Activated T-cell treated with anti-CD3 and anti-CD28 coated beads for 24 hours (primary cell): Measurements from ENCODE around the gene SERPINA12.
A peak's percentile ranks its signal among the peaks of the same experiment; 100 is the strongest.
"Not testable (repeated sequence)": the region's sequence is repeated elsewhere in the genome, so short reads cannot be mapped to it uniquely, and the experiment has no call there.

Experiments used
- DNase-seq: peaks from one replicate; pipeline ENCODE4 v3.0.0-alpha.2; 2020; ENCODE audit warnings: low read depth

The SERPINA12 gene

GRCh38 chr14:94491511-94491910 lies 17.8 kb downstream of the SERPINA12 start:
- no peak for DNase-seq

GRCh38 chr14:94489336-94489735 lies 19.9 kb downstream of the SERPINA12 start:
- DNase-seq, result no peak

DNA sequence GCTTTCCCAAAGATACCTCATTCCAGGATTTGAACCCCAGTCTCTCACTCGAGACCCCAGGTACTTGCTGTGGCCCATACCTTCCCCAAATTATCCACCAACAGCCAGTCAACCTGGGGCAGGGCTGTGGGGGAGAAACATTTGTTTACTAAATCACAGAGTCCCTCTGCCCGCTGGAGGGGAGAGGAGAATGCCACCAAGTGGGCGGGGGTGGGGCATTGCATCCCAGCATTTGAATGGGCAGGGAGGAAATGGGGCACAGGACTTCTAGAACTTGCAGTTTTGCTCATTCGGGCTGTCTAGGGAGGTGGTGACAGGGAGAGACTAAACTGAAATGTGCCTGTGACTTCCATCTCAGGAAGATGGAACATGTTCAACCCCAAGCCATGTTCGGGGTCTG lies 22.4 kb downstream of the SERPINA12 start:
- no peak for DNase-seq

GRCh38 chr14:94485944-94486841 lies 23.1 kb downstream of the SERPINA12 start:
- DNase-seq, result peak; percentile 20

- DNase-seq, result no peak
Measured at GRCh38 chr14:94484481-94484880, 24.8 kb downstream of the SERPINA12 start.

DNA sequence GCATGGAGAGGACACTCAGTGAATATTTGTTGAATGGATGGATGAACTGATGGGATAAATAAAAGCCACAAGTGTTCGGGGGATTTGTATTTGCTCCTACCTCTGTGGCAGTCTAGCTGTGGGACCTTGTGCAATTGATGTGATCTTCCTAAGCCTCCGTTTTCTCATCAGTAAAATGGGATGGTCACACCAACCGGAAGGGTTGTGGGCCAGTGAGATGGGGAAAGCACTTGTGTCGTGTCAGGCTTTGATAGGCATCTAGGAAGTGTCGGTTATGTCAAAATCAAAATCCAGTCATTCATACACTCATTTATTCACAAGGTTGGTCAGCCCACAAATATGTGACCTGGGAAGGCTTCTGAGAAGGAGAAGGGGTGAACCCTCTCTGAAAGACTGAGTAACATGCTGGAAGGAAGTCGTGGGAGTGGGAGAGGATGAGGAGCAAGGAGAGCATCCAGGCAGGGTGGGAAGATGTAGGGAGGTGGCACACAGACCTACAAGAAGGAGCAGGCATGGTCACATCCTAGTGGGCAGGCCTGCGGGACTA lies 25.5 kb downstream of the SERPINA12 start:
- no peak for DNase-seq

- DNase-seq, result no peak
Measured at GRCh38 chr14:94483071-94483451, 26.2 kb downstream of the SERPINA12 start.

GRCh38 chr14:94482132-94483070 lies 26.9 kb downstream of the SERPINA12 start:
- not testable (repeated sequence) for DNase-seq

GRCh38 chr14:94481468-94482131 lies 27.7 kb downstream of the SERPINA12 start:
- DNase-seq, result no peak

DNA sequence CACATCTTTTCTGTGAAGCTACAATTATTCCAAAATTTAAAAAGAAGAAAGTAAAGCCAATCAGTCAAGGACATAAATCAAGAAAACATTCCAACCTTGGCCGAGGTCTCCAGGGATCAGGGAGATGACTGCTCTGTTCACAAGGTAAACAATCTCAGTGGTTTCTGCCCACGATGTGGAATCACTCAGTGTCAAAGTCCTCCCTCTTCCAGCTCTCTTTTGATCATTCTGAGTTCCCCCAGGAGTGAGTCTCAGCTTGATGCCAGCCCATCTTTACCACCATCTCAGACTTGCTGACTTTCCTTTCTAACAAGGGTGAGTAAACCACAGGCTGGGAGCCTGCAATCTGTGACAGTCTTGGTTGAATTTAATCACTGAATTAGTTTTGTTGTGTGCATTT lies 28.5 kb downstream of the SERPINA12 start:
- no peak for DNase-seq

GRCh38 chr14:94478420-94478819 lies 30.8 kb downstream of the SERPINA12 start:
- no peak for DNase-seq

- no peak for DNase-seq
Measured at GRCh38 chr14:94476023-94476422, 33.2 kb downstream of the SERPINA12 start, which contains the start of gene SERPINA9. Gene SERPINA9, minus strand, starts transcription at chr14:94476197. Its CDS starts 6,357 bp downstream, at chr14:94469840.

DNA sequence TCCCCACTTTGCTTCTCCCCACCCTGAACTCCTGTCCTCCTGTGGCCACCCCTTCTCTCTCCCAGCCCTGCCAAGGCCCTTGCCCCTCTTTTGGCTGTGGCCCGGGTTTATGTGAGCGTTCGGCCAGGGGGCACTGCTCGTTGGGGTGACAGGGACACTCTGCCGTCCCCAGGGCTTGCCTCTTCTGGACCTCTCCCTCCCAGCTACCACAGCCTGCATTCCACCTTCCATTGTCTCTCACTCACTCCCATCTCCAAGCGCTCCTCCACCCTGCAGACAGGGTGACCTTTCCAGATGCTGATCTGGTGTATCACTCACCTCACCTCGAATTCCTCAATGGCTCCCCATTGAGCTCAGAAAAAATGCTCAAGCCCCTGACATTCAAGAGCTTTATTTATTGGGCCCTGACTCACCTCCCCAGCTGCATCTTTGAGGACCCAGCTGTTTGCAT lies 34.7 kb downstream of the SERPINA12 start:
- no peak for DNase-seq

GRCh38 chr14:94473666-94474410 lies 35.4 kb downstream of the SERPINA12 start:
- no peak for DNase-seq

DNA sequence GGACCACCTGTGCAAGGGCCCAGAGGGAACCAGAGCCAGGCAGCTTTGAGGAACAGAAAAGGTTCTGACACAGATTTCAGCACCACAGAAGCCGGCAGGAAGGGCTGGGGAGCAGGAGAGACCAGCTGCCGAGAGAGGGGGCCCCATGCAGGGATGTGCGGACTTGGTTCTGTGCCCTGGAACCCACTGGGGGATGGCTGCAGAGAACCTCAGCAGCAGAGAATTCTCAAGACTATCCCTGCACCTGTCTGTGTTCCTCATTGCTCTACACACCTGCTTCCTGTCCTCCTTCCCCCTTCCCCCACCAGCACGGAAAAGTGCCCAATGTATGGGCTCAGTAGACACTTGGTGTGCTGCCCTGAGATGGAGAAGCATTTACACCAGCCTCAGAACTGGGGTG lies 36.4 kb downstream of the SERPINA12 start:
- no peak for DNase-seq

- no peak for DNase-seq
Measured at GRCh38 chr14:94471045-94471444, 38.2 kb downstream of the SERPINA12 start.

DNA sequence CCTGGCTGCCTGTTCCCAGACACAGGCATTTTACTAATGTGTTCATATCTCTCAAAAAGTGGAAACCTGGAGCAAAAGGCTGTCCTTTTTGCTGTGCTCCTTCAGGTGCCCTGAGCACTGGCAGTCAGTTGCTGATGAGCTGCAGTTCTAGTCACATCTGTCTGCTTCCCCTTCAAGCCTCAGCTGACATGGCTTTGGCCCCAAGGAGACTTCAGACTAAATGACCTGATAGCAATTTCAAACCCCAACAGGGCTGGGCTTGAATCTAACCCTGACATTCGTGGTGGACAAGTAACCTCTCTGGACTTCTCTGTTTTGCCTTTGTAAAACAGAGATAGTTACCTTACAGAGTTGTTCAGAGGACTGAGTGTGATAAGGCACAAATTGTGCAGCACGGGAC lies 39.0 kb downstream of the SERPINA12 start:
- DNase-seq, result no peak

- no peak for DNase-seq
Measured at GRCh38 chr14:94469261-94469660, 40.0 kb downstream of the SERPINA12 start.

GRCh38 chr14:94467728-94468520 lies 41.3 kb downstream of the SERPINA12 start:
- no peak for DNase-seq

- no peak for DNase-seq
Measured at GRCh38 chr14:94466706-94467370, 42.4 kb downstream of the SERPINA12 start.
